Measurements from ENCODE around the gene NLN.

DNA sequence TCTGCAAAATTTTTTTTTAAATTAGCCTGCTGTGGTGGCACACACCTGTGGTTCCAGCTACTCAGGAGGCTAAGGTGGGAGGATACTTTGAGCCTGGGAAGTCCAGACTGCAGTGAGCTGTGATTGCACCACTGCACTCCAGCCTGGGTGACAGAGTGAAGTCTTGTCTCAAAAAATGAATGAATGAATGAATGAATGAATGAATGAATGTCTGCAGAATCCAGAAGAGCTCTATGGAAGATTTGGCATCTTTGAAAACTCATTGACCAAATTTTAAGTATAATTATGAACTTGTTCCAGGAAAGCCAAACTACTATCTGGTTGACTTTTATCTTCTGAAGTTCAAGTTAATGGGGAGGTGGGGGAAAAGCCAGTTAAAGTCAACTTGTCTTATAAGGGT, 110.1 kb downstream of the NLN start:
- TF ChIP-seq, protein P1, sequence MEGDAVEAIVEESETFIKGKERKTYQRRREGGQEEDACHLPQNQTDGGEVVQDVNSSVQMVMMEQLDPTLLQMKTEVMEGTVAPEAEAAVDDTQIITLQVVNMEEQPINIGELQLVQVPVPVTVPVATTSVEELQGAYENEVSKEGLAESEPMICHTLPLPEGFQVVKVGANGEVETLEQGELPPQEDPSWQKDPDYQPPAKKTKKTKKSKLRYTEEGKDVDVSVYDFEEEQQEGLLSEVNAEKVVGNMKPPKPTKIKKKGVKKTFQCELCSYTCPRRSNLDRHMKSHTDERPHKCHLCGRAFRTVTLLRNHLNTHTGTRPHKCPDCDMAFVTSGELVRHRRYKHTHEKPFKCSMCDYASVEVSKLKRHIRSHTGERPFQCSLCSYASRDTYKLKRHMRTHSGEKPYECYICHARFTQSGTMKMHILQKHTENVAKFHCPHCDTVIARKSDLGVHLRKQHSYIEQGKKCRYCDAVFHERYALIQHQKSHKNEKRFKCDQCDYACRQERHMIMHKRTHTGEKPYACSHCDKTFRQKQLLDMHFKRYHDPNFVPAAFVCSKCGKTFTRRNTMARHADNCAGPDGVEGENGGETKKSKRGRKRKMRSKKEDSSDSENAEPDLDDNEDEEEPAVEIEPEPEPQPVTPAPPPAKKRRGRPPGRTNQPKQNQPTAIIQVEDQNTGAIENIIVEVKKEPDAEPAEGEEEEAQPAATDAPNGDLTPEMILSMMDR (IDR thresholded peaks at IDR 0.05; ENCODE audit: borderline replicate concordance, extremely low read depth, low read length, poor library complexity, severe bottlenecking): no peak
- no peak for TF ChIP-seq EZH2 (IDR thresholded peaks at IDR 0.05; ENCODE audit: borderline replicate concordance, low read depth, low read length, severe bottlenecking)

All from DND-41 (cell line).